Putamen (tissue), 1 donor: Measurements from ENCODE around the gene TTC7B.
A peak's percentile ranks its signal among the peaks of the same experiment; 100 is the strongest.

Experiments
- DNase-seq: peaks from one replicate; pipeline ENCODE4 v3.0.0-alpha.2; 2016; ENCODE audit warnings: low spot score

Gene TTC7B

GRCh38 chr14:90508536-90509254 lies 307.5 kb downstream of the TTC7B start:
- DNase-seq = no peak

- no peak for DNase-seq
Observed at GRCh38 chr14:90508036-90508435, 308.2 kb downstream of the TTC7B start.

GRCh38 chr14:90507428-90507827 lies 308.8 kb downstream of the TTC7B start:
- DNase-seq = no peak

GRCh38 chr14:90506748-90507147 lies 309.5 kb downstream of the TTC7B start:
- no peak for DNase-seq

GRCh38 chr14:90505531-90505930 lies 310.7 kb downstream of the TTC7B start:
- DNase-seq = no peak

- DNase-seq = no peak
Observed at GRCh38 chr14:90504643-90505042, 311.6 kb downstream of the TTC7B start.

GRCh38 chr14:90503582-90503981 lies 312.6 kb downstream of the TTC7B start:
- no peak for DNase-seq

GRCh38 chr14:90502760-90503159 lies 313.5 kb downstream of the TTC7B start:
- no peak for DNase-seq

- DNase-seq = no peak
Observed at GRCh38 chr14:90500665-90501370, 315.4 kb downstream of the TTC7B start.

GRCh38 chr14:90499908-90500664 lies 316.1 kb downstream of the TTC7B start:
- DNase-seq = no peak

GRCh38 chr14:90499121-90499520 lies 317.1 kb downstream of the TTC7B start:
- no peak for DNase-seq

GRCh38 chr14:90498198-90498597 lies 318.0 kb downstream of the TTC7B start:
- no peak for DNase-seq

- no peak for DNase-seq
Observed at GRCh38 chr14:90496379-90496778, 319.9 kb downstream of the TTC7B start.

GRCh38 chr14:90495357-90496276 lies 320.6 kb downstream of the TTC7B start:
- no peak for DNase-seq

GRCh38 chr14:90491911-90492531 lies 324.2 kb downstream of the TTC7B start:
- DNase-seq = peak; percentile 63

GRCh38 chr14:90491221-90491885 lies 324.9 kb downstream of the TTC7B start:
- peak; percentile 88 for DNase-seq

- DNase-seq = no peak
Observed at GRCh38 chr14:90490720-90491050, 325.5 kb downstream of the TTC7B start.

- no peak for DNase-seq
Observed at GRCh38 chr14:90489916-90490719, 326.1 kb downstream of the TTC7B start.

GRCh38 chr14:90489306-90489705 lies 326.9 kb downstream of the TTC7B start:
- DNase-seq = no peak

GRCh38 chr14:90488256-90488655 lies 328.0 kb downstream of the TTC7B start:
- DNase-seq = no peak
